ENCODE results near the gene PSORS1C2. TPM values are rescaled to one million over a fixed set of nuclear protein-coding genes. Genes with fewer than 3 reads are reported as not detected.

Gene PSORS1C2
- total RNA-seq, 4 donors from 2014 or later = not detected

DNA sequence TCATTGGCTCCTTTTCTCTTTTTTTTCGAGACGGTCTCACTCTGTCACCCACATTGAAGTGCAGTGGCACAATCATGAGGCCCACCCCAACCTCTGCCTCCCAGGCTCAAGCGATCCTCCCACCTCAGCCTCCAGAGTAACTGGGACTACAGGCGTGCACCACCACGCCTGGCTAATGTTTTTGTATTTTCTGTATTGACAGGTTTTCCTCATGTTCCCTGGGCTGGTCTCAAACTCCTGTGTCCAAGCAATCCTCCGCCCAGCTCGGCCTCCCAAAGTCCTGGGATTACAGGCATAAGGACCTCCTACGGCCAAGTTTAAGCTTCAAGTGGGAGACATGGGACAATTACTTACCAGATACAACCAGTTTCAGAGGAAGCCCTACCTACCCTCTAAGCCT lies 41.0 kb upstream of the PSORS1C2 start:
- DNase-seq = no peak
- intact Hi-C loops (cut with DNase I; ENCODE audit: low total_unique reads) = no loop called here
- Histone ChIP-seq H3K4me1 (no peaks in the 10 kb centered on the region), H3K27me3 (no peaks in the 10 kb centered on the region), H3K9me3 (no peaks in the 10 kb centered on the region), H3K4me3 (no peak overlapping the region), H3K36me3 (no peaks in the 10 kb centered on the region), H3K27ac (no peak overlapping the region)
- TF ChIP-seq, protein P1, sequence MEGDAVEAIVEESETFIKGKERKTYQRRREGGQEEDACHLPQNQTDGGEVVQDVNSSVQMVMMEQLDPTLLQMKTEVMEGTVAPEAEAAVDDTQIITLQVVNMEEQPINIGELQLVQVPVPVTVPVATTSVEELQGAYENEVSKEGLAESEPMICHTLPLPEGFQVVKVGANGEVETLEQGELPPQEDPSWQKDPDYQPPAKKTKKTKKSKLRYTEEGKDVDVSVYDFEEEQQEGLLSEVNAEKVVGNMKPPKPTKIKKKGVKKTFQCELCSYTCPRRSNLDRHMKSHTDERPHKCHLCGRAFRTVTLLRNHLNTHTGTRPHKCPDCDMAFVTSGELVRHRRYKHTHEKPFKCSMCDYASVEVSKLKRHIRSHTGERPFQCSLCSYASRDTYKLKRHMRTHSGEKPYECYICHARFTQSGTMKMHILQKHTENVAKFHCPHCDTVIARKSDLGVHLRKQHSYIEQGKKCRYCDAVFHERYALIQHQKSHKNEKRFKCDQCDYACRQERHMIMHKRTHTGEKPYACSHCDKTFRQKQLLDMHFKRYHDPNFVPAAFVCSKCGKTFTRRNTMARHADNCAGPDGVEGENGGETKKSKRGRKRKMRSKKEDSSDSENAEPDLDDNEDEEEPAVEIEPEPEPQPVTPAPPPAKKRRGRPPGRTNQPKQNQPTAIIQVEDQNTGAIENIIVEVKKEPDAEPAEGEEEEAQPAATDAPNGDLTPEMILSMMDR (IDR thresholded peaks at IDR 0.05) = no peak
- no peak for TF ChIP-seq POLR2A (IDR thresholded peaks at IDR 0.05)

DNA sequence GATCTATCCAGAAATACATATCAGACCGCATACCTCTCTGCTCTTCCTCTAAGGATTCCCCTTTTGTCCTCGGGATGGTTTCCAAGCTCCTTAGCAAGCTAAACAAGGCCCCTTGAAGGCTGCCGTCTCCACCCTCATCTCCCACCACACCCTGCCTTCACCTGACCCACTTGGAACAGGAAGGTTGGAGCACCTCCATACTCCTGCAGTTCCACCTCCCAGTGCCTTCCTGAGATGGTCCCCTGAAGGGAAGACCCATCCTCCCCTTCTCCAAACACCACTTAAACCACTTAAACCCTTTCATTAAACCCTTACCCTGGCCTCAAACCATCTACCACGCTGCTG lies 40.1 kb upstream of the PSORS1C2 start:
- Histone ChIP-seq H3K9me3 (no peaks in the 10 kb centered on the region), H3K4me1 (no peaks in the 10 kb centered on the region), H3K36me3 (no peaks in the 10 kb centered on the region), H3K27me3 (no peaks in the 10 kb centered on the region), H3K27ac (no peak overlapping the region), H3K4me3 (no peak overlapping the region)
- intact Hi-C loops (cut with DNase I; ENCODE audit: low total_unique reads) = no loop called here
- TF ChIP-seq POLR2A (IDR thresholded peaks at IDR 0.05) = no peak
- TF ChIP-seq, protein P1 (IDR thresholded peaks at IDR 0.05) = no peak
- no peak for DNase-seq

DNA sequence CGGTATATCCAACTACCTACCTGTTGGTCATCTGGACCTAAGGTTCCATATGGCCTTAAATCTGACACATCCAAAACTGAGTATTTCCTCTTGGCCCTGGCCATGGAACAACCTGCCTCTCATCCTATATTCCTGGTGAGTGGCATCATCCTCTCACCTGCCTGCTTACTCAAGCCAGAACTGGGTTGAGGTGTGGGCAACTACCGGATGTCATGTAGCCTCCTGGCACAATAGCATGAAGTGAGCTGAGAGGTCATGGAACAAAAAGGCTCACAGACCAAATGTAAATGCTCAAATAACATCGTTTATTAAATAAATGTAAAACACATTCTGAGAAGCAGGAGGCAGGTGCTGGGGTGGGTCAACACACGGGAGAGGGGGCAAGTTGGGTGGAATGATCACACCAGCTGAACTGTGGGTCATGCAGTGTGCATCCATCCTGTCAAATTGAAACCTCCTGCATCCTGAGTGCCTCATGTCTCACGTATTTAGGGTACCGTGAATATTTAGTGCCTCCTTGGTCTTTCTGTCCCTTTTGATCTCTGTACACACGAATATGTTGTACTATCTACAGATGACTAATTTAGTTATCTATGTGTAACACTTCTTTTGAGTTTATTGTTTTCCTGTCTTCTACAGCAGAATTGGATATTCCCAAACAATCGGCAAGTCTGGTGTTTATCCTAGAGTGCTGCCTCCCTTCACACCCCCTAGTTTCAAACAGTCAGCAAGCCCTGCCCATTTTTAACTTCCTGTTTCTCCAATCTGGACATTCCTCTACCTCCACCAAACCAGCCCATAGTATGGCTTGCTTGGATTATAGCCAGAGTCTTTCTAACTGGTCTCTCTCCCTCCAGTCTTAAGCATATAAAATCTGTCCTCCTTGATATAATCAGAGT lies 39.5 kb upstream of the PSORS1C2 start:
- Histone ChIP-seq H3K27ac (no peak overlapping the region), H3K9me3 (no peaks in the 10 kb centered on the region), H3K4me1 (no peaks in the 10 kb centered on the region), H3K4me3 (no peak overlapping the region), H3K27me3 (no peaks in the 10 kb centered on the region), H3K36me3 (no peaks in the 10 kb centered on the region)
- no peak for DNase-seq
- intact Hi-C loops (cut with DNase I; ENCODE audit: low total_unique reads) = no loop called here
- no peak for TF ChIP-seq POLR2A (IDR thresholded peaks at IDR 0.05)
- TF ChIP-seq, protein P1 (IDR thresholded peaks at IDR 0.05) = no peak

DNA sequence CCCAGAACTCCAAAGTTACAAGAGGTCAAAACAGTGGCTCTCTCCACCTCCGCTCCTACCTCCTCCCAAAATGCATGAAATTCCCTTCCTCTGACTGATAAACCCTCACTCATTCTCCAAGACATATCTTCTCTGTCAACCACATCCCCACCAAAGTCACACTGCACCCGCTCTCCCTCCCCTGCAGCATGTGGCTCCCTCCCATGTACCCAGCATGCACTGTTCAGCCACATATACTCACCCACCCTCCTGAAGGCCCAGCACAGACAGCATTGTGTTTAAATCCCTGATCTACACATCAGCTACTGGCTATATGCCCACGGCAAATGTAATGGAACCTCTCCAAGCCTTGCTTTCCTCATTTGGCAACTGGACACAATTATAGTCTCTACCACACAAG lies 37.1 kb upstream of the PSORS1C2 start:
- intact Hi-C loops (cut with DNase I; ENCODE audit: low total_unique reads) = no loop called here
- Histone ChIP-seq H3K9me3 (no peaks in the 10 kb centered on the region), H3K4me3 (no peak overlapping the region), H3K36me3 (no peaks in the 10 kb centered on the region), H3K4me1 (no peaks in the 10 kb centered on the region), H3K27me3 (no peaks in the 10 kb centered on the region), H3K27ac (no peak overlapping the region)
- TF ChIP-seq POLR2A (IDR thresholded peaks at IDR 0.05) = no peak
- TF ChIP-seq, protein P1 (IDR thresholded peaks at IDR 0.05) = no peak
- no peak for DNase-seq

DNA sequence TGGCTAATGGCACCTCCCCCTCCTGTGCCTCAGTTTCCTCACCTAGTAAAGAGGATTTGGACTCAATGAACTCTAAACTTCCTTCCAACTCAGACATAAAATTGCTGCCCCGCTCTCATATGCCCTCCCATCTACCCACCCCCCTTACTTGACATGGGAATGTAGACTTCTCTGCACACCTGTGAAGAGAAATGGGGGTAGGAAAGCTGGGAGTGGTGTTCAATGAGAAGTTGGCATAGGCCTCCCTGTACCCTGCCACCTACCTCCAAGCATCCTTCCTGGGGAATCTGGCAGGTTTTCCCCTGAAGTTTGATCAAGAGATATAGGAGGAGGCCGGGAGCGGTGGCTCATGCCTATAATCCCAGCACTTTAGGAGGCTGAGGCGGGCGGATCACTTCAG lies 35.5 kb upstream of the PSORS1C2 start:
- TF ChIP-seq, protein P1 (IDR thresholded peaks at IDR 0.05) = no peak
- no peak for TF ChIP-seq POLR2A (IDR thresholded peaks at IDR 0.05)
- H3K9me3 ChIP-seq = no peaks in the 10 kb centered on the region
- H3K36me3 ChIP-seq = no peaks in the 10 kb centered on the region
- H3K27me3 ChIP-seq = no peaks in the 10 kb centered on the region
- no peak for DNase-seq
- intact Hi-C loops (cut with DNase I; ENCODE audit: low total_unique reads) = no loop called here
- H3K4me1 ChIP-seq = no peaks in the 10 kb centered on the region
- H3K4me3 ChIP-seq = no peak overlapping the region
- no peak overlapping the region for H3K27ac ChIP-seq
